GM23338 (cell line): ENCODE data around the gene STAM2. TPM values are rescaled to one million over a fixed set of nuclear protein-coding genes. Genes with fewer than 3 reads are reported as not detected.

Experiments used
- ATAC-seq: fragments of 200-7000 bp; cut with Tn5 transposase; 3 replicates; pipeline ENCODE4 v1.9.1; 2020
- DNase-seq: peaks from one replicate; pipeline ENCODE4 v3.0.0-alpha.2; 2015; ENCODE audit warnings: low spot score
- H2AFZ ChIP-seq: fragments of 200-600 bp; sonication (generic); 2 replicates; pipeline ENCODE4 v1.8.0; 2016; ENCODE audit warnings: antibody characterized with exemption, mild to moderate bottlenecking, moderate library complexity
- H3F3A ChIP-seq: fragments of 200-600 bp; sonication (generic); replicated peaks from 2 replicates; pipeline ENCODE4 v1.8.0; 2017; ENCODE audit warnings: antibody characterized with exemption, mixed run types, low read depth
- H3K27ac ChIP-seq: fragments of 200-600 bp; sonication (generic); 2 replicates; pipeline ENCODE4 v1.6.1; 2016; ENCODE audit warnings: low read depth
- H3K27me3 ChIP-seq: fragments of 200-600 bp; sonication (generic); 2 replicates; pipeline ENCODE4 v1.8.0; 2016; ENCODE audit warnings: mild to moderate bottlenecking, mixed run types, moderate library complexity; ENCODE audit not compliant: insufficient read depth
- H3K36me3 ChIP-seq: fragments of 200-600 bp; sonication (generic); 2 replicates; pipeline ENCODE4 v1.8.0; 2016; ENCODE audit warnings: mild to moderate bottlenecking; ENCODE audit not compliant: insufficient read depth
- H3K4me1 ChIP-seq: fragments of 200-600 bp; sonication (generic); 2 replicates; pipeline ENCODE4 v1.8.0; 2016; ENCODE audit warnings: mild to moderate bottlenecking, moderate library complexity; ENCODE audit not compliant: insufficient read depth
- H3K4me2 ChIP-seq: fragments of 200-600 bp; sonication (generic); 2 replicates; pipeline ENCODE4 v1.7.1; 2017; ENCODE audit warnings: mixed run types
- H3K4me3 ChIP-seq: fragments of 200-600 bp; sonication (generic); 2 replicates; pipeline ENCODE4 v1.6.1; 2016; ENCODE audit warnings: mixed run types
- H3K79me2 ChIP-seq: fragments of 200-600 bp; sonication (generic); replicated peaks from 2 replicates; pipeline ENCODE4 v1.8.0; 2017; ENCODE audit warnings: mild to moderate bottlenecking; ENCODE audit not compliant: insufficient read depth
- H3K9me2 ChIP-seq: fragments of 200-600 bp; sonication (generic); 2 replicates; pipeline ENCODE4 v1.8.0; 2017; ENCODE audit not compliant: insufficient read depth
- H4K20me1 ChIP-seq: fragments of 200-600 bp; sonication (generic); replicated peaks from 2 replicates; pipeline ENCODE4 v1.8.0; 2017; ENCODE audit warnings: mild to moderate bottlenecking; ENCODE audit not compliant: insufficient read depth
- H3K27ac Mint-ChIP-seq: 2 replicates; pipeline ENCODE4 v1.8.0; 2020; ENCODE audit warnings: inconsistent platforms, mild to moderate bottlenecking, moderate library complexity, mixed read lengths
- H3K27me3 Mint-ChIP-seq: 3 replicates; pipeline ENCODE4 v1.8.0; 2022; ENCODE audit warnings: low read depth, mild to moderate bottlenecking, moderate library complexity, mixed read lengths, inconsistent platforms; ENCODE audit not compliant: insufficient read depth, poor library complexity
- H3K36me3 Mint-ChIP-seq: 3 replicates; pipeline ENCODE4 v1.8.0; 2021; ENCODE audit warnings: low read depth, mild to moderate bottlenecking, inconsistent platforms, moderate library complexity, mixed read lengths
- H3K4me1 Mint-ChIP-seq: 3 replicates; pipeline ENCODE4 v1.8.0; 2020; ENCODE audit warnings: mild to moderate bottlenecking, inconsistent platforms, mixed read lengths
- H3K4me3 Mint-ChIP-seq: 3 replicates; pipeline ENCODE4 v1.8.0; 2021; ENCODE audit warnings: moderate library complexity, mild to moderate bottlenecking, inconsistent platforms, mixed read lengths
- H3K9me3 Mint-ChIP-seq: 3 replicates; pipeline ENCODE4 v1.8.0; 2020; ENCODE audit warnings: moderate library complexity, mild to moderate bottlenecking, inconsistent platforms, mixed read lengths
- CREB1 ChIP-seq: fragments of 250-450 bp; sonication (Bioruptor Pico); IDR thresholded peaks from 2 replicates; pipeline ENCODE4 v1.5.0; 2020; ENCODE audit warnings: low read depth, mild to moderate bottlenecking, moderate library complexity
- CTCF ChIP-seq, 2 experiments: fragments of 200-600 bp in 1 of 2; sonication (generic) in 1 of 2; conservative IDR thresholded peaks; 2 replicates each; pipeline versions ENCODE4 v1.5.1 to v1.6.1; 2016 to 2017; ENCODE audit warnings: antibody characterized with exemption in 2 of 2, low read depth in 2 of 2, mild to moderate bottlenecking in 2 of 2, moderate library complexity in 1 of 2
- ETS1 ChIP-seq: IDR thresholded peaks from 2 replicates; pipeline ENCODE4 v1.6.1; 2016; ENCODE audit warnings: antibody characterized with exemption
- EZH2 ChIP-seq: fragments of 200-600 bp; sonication (generic); IDR thresholded peaks from one replicate; pipeline ENCODE4 v1.8.0; 2017; ENCODE audit warnings: antibody characterized with exemption, mild to moderate bottlenecking, low read depth; ENCODE audit not compliant: unreplicated experiment
- POLR2AphosphoS5 ChIP-seq: IDR thresholded peaks from 2 replicates; pipeline ENCODE4 v1.6.1; 2016; ENCODE audit warnings: antibody characterized with exemption, low read depth
- REST ChIP-seq: IDR thresholded peaks from one replicate; pipeline ENCODE4 v1.6.1; 2018; ENCODE audit warnings: antibody characterized with exemption; ENCODE audit not compliant: unreplicated experiment
- STAT1 ChIP-seq: IDR thresholded peaks from one replicate; pipeline ENCODE4 v1.6.1; 2016; ENCODE audit warnings: antibody characterized with exemption; ENCODE audit not compliant: unreplicated experiment
- ZNF114 ChIP-seq: fragments of 250-450 bp; sonication (Bioruptor Pico); IDR thresholded peaks from 2 replicates; pipeline ENCODE4 v1.5.0; 2020; ENCODE audit warnings: mild to moderate bottlenecking, moderate library complexity
- ZNF462 ChIP-seq: fragments of 250-450 bp; sonication (Bioruptor Pico); IDR thresholded peaks from 2 replicates; pipeline ENCODE4 v1.5.0; 2020; ENCODE audit warnings: mild to moderate bottlenecking, moderate library complexity
- polyA plus RNA-seq: library from polyadenylated mRNA; unstranded; fragments of >200 nt; fragmentation: Nextera tagmentation; extraction: Ambion mirVana; gene quantifications from 2 replicates; pipeline ENCODE4 v1.2.1, GENCODE V29; 2016
- total RNA-seq: library from RNA; depleted of rRNA; stranded (reverse); fragments of >200 nt; shearing (Covaris generic); gene quantifications from 2 replicates; pipeline ENCODE4 v1.2.3, GENCODE V29; 2014

Gene STAM2
- total and polyA plus RNA-seq, 2 experiments from 2014 or later = 4.6 to 18.2 TPM

- TF ChIP-seq ETS1 = no peak
- TF ChIP-seq CTCF (conservative IDR thresholded peaks at IDR 0.05; ENCODE audit: low read depth in 2 of 2) = no peak
These were observed 25.9 kb upstream of the STAM2 start (continued) for GRCh38 chr2:152201466-152201830.

GRCh38 chr2:152200565-152201465 is 25.3 kb upstream of the STAM2 start:
- Histone ChIP-seq H2AFZ (peak overlapping the region; percentile 20; the same call in 1 of the 2 replicates), H3K27ac (no peak overlapping the region), H4K20me1 (no peaks in the 10 kb centered on the region), H3K79me2 (no peaks in the 10 kb centered on the region), H3K9me2 (no peaks in the 10 kb centered on the region), H3K36me3 (no peaks in the 10 kb centered on the region), H3K4me2 (no peak overlapping the region), H3K27me3 (no peaks in the 10 kb centered on the region), H3F3A (no peaks in the 10 kb centered on the region), H3K4me3 (no peak overlapping the region), H3K4me1 (no peaks in the 10 kb centered on the region)
- Mint-ChIP-seq H3K27me3 (peaks cover 4% of the 10 kb centered on the region), H3K4me3 (no peak overlapping the region), H3K4me1 (peaks cover 4% of the 10 kb centered on the region), H3K27ac (no peak overlapping the region), H3K9me3 (peaks cover 6% of the 10 kb centered on the region; the same call in 2 of the 3 replicates), H3K36me3 (no peaks in the 10 kb centered on the region)
- DNase-seq = peak; percentile 41
- ATAC-seq = peak; percentile 83
- TF ChIP-seq EZH2 = no peak
- TF ChIP-seq REST = no peak
- TF ChIP-seq ZNF462 (CRISPR knock-in tag) = no peak
- no peak for TF ChIP-seq POLR2AphosphoS5
- no peak for TF ChIP-seq ETS1
- TF ChIP-seq STAT1 = no peak
- TF ChIP-seq CREB1 (CRISPR knock-in tag) = no peak
- no peak for TF ChIP-seq ZNF114 (CRISPR knock-in tag)
